Measurements from ENCODE around the gene PTPRB. TPM values are rescaled to one million over a fixed set of nuclear protein-coding genes. Genes with fewer than 3 reads are reported as not detected.

Gene PTPRB
- polyA plus RNA-seq, 3 donors: not detected

DNA sequence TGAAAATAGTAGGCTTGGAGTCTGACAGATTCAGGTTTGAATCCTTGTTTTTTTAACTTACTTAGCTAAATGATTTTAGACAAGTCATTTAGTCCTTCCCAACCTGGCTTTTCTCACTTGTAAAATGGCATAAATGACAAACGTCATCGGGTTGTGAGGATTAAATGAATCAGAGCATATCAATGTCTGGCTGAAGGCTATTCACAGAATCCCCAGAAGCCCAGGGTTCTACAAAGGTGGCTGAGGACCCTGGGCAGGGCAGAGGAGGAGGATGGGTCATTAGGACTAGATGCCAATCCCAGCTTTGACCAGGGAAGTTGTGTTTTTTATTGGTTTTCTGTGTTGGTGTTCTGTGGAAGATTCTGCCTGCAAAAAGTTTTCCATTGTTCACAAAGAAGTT, 7.6 kb upstream of the PTPRB start:
- intact Hi-C loops (cut with micrococcal nuclease): no loop called here
- peaks cover 0 to 2% (median 0%) of the 10 kb centered on the region in 7 donors for H3K9me3 Mint-ChIP-seq
- H3K9ac ChIP-seq (ENCODE audit: insufficient read depth, low read length, poor library complexity, severe bottlenecking): no peak overlapping the region
- H3K9me3 ChIP-seq (replicated peaks in 1 of 2; ENCODE audit: control insufficient read depth in 1 of 2, insufficient read depth in 1 of 2, low read length in 2 of 2): no peaks in the 10 kb centered on the region
- no peak overlapping the region for H3K4me3 Mint-ChIP-seq
- H3K27ac Mint-ChIP-seq: no peak overlapping the region
- H3K27me3 Mint-ChIP-seq (ENCODE audit: low read depth in 3 of 3): peaks cover 0 to 5% (median 0%) of the 10 kb centered on the region in 3 donors
- DNase-seq: no peak
- no peaks in the 10 kb centered on the region for H3K36me3 Mint-ChIP-seq
- H3K4me3 ChIP-seq (replicated peaks in 1 of 3; ENCODE audit: low read depth in 2 of 3, low read length in 3 of 3): no peak overlapping the region
- WGBS (ENCODE audit: insufficient coverage): 92% methylated on average over 2 of the region's 2 CpGs
- H3K79me2 ChIP-seq (ENCODE audit: insufficient read depth, low read length): no peaks in the 10 kb centered on the region
- H3K4me2 ChIP-seq (replicated peaks; ENCODE audit: extremely low read depth, low read length, poor library complexity, severe bottlenecking): no peak overlapping the region
- no peak overlapping the region for H3K27ac ChIP-seq (ENCODE audit: low read depth in 1 of 2, low read length in 2 of 2)
- TF ChIP-seq CTCF (IDR thresholded peaks at IDR 0.05): no peak
- peaks cover 3% of the 10 kb centered on the region for H3K4me1 Mint-ChIP-seq
- H3K36me3 ChIP-seq (replicated peaks in 1 of 2; ENCODE audit: control insufficient read depth in 1 of 2, insufficient read depth in 2 of 2, low read length in 2 of 2): no peaks in the 10 kb centered on the region
- no peaks in the 10 kb centered on the region for H3K4me1 ChIP-seq (ENCODE audit: control insufficient read depth in 1 of 2, insufficient read depth in 2 of 2, low read length in 2 of 2)
- H2AFZ ChIP-seq (ENCODE audit: insufficient read depth, low read depth, low read length, poor library complexity, severe bottlenecking): no peak overlapping the region
- no peaks in the 10 kb centered on the region for H3K27me3 ChIP-seq (ENCODE audit: control insufficient read depth in 2 of 2, insufficient read depth in 2 of 2, low read length in 2 of 2)
- H4K20me1 ChIP-seq (ENCODE audit: insufficient read depth, low read length): no peaks in the 10 kb centered on the region

DNA sequence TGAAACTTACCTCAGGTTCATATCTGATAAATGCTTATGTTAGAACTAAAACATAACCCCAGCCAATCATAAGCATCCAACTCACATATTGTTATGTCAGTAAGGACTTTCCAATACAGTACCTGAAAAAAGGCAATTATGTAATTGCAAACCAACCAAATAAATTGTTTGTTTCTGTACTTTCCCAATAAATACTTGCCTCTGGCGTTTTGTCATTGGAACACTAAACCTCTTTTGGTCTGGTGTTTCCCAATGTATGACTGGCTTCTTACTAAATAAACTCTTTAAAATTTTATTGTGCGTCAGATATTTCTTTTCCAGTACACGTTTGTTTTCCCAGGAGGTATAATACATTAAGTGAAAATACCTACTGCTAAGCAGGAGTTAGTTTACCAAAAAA, 6.7 kb upstream of the PTPRB start:
- no CpG with 5 or more reads among the region's 3 CpGs for WGBS (ENCODE audit: insufficient coverage)
- Histone ChIP-seq H3K36me3 (replicated peaks in 1 of 2; ENCODE audit: control insufficient read depth in 1 of 2, insufficient read depth in 2 of 2, low read length in 2 of 2) (no peaks in the 10 kb centered on the region), H3K4me1 (ENCODE audit: control insufficient read depth in 1 of 2, insufficient read depth in 2 of 2, low read length in 2 of 2) (no peaks in the 10 kb centered on the region), H4K20me1 (ENCODE audit: insufficient read depth, low read length) (no peaks in the 10 kb centered on the region), H3K9me3 (replicated peaks in 1 of 2; ENCODE audit: control insufficient read depth in 1 of 2, insufficient read depth in 1 of 2, low read length in 2 of 2) (no peaks in the 10 kb centered on the region), H3K27ac (ENCODE audit: low read depth in 1 of 2, low read length in 2 of 2) (no peak overlapping the region), H3K4me3 (replicated peaks in 1 of 3; ENCODE audit: low read depth in 2 of 3, low read length in 3 of 3) (no peak overlapping the region), H3K27me3 (ENCODE audit: control insufficient read depth in 2 of 2, insufficient read depth in 2 of 2, low read length in 2 of 2) (no peaks in the 10 kb centered on the region), H2AFZ (ENCODE audit: insufficient read depth, low read depth, low read length, poor library complexity, severe bottlenecking) (no peak overlapping the region), H3K9ac (ENCODE audit: insufficient read depth, low read length, poor library complexity, severe bottlenecking) (no peak overlapping the region), H3K79me2 (ENCODE audit: insufficient read depth, low read length) (no peaks in the 10 kb centered on the region), H3K4me2 (replicated peaks; ENCODE audit: extremely low read depth, low read length, poor library complexity, severe bottlenecking) (no peak overlapping the region)
- intact Hi-C loops (cut with micrococcal nuclease): no loop called here
- Mint-ChIP-seq H3K9me3 (peaks cover 0 to 2% (median 0%) of the 10 kb centered on the region in 7 donors), H3K4me3 (no peak overlapping the region), H3K27me3 (ENCODE audit: low read depth in 3 of 3) (peaks cover 0 to 5% (median 0%) of the 10 kb centered on the region in 3 donors), H3K27ac (no peak overlapping the region), H3K36me3 (no peaks in the 10 kb centered on the region), H3K4me1 (peaks cover 3% of the 10 kb centered on the region)
- no peak for TF ChIP-seq CTCF (IDR thresholded peaks at IDR 0.05)
- DNase-seq: no peak
